HG02852 (cell line): ENCODE measurements around the gene LCMT2.
"Not testable (repeated sequence)": the region's sequence is repeated elsewhere in the genome, so short reads cannot be mapped to it uniquely, and the experiment has no call there.

ENCODE experiments used
- ATAC-seq: cut with Tn5 transposase; IDR thresholded peaks from one replicate; pipeline ENCODE4 v1.9.1; 2021; ENCODE audit warnings: mild to moderate bottlenecking, moderate library complexity; ENCODE audit not compliant: unreplicated experiment

Gene LCMT2

GRCh38 chr15:43316016-43316970, 14.1 kb downstream of the LCMT2 start:
- ATAC-seq: no peak

GRCh38 chr15:43314171-43314570, 16.2 kb downstream of the LCMT2 start:
- ATAC-seq: no peak

- no peak for ATAC-seq
Observed at GRCh38 chr15:43312378-43312777, 18.0 kb downstream of the LCMT2 start.

- ATAC-seq: no peak
Observed at GRCh38 chr15:43302205-43302817, 28.1 kb downstream of the LCMT2 start, which contains the start of gene TGM7. TSS of gene TGM7 (minus strand) at chr15:43302255.

- no peak for ATAC-seq
Observed at GRCh38 chr15:43299884-43300283, 30.5 kb downstream of the LCMT2 start.

GRCh38 chr15:43299411-43299810, 31.0 kb downstream of the LCMT2 start:
- ATAC-seq: no peak

GRCh38 chr15:43294091-43294706, 36.2 kb downstream of the LCMT2 start:
- ATAC-seq: no peak

GRCh38 chr15:43293432-43293831, 36.9 kb downstream of the LCMT2 start:
- ATAC-seq: no peak

GRCh38 chr15:43292375-43293078, 37.8 kb downstream of the LCMT2 start:
- no peak for ATAC-seq

- not testable (repeated sequence) for ATAC-seq
Observed at GRCh38 chr15:43289656-43290055, 40.7 kb downstream of the LCMT2 start.

- no peak for ATAC-seq
Observed at GRCh38 chr15:43287254-43287653, 43.1 kb downstream of the LCMT2 start.

- no peak for ATAC-seq
Observed at GRCh38 chr15:43286074-43286473, 44.3 kb downstream of the LCMT2 start.

GRCh38 chr15:43285609-43286037, 44.8 kb downstream of the LCMT2 start:
- ATAC-seq: no peak

GRCh38 chr15:43283526-43283925, 46.8 kb downstream of the LCMT2 start:
- ATAC-seq: no peak

GRCh38 chr15:43281926-43282602, 48.3 kb downstream of the LCMT2 start:
- ATAC-seq: no peak

- ATAC-seq: no peak
Observed at GRCh38 chr15:43280996-43281395, 49.4 kb downstream of the LCMT2 start.

- no peak for ATAC-seq
Observed at GRCh38 chr15:43279496-43279895, 50.9 kb downstream of the LCMT2 start.

GRCh38 chr15:43278869-43279268, 51.5 kb downstream of the LCMT2 start:
- no peak for ATAC-seq

GRCh38 chr15:43277901-43278300, 52.5 kb downstream of the LCMT2 start:
- no peak for ATAC-seq

GRCh38 chr15:43277231-43277823, 53.0 kb downstream of the LCMT2 start:
- ATAC-seq: no peak
